Hepatocyte (in vitro differentiated cells): ENCODE measurements around the gene IFT43. TPM values are rescaled to one million over a fixed set of nuclear protein-coding genes. Genes with fewer than 3 reads are reported as not detected.

Experiments
- DNase-seq: peaks from one replicate; pipeline ENCODE4 v3.0.0-alpha.2; 2016; ENCODE audit warnings: low spot score
- H2AFZ ChIP-seq: fragments of 200-600 bp; sonication (generic); 2 replicates; pipeline ENCODE4 v1.6.0; 2016; ENCODE audit warnings: antibody characterized with exemption, mild to moderate bottlenecking
- H3K27ac ChIP-seq: fragments of 200-600 bp; sonication (generic); 2 replicates; pipeline ENCODE4 v1.5.1; 2016; ENCODE audit warnings: mild to moderate bottlenecking
- H3K27me3 ChIP-seq: fragments of 200-600 bp; sonication (generic); 2 replicates; pipeline ENCODE4 v1.6.1; 2016
- H3K36me3 ChIP-seq: fragments of 200-600 bp; sonication (generic); replicated peaks from 2 replicates; pipeline ENCODE4 v1.5.1; 2016; ENCODE audit warnings: low read depth; ENCODE audit not compliant: insufficient read depth
- H3K4me1 ChIP-seq: fragments of 200-600 bp; sonication (generic); 2 replicates; pipeline ENCODE4 v1.5.1; 2016; ENCODE audit warnings: mild to moderate bottlenecking, moderate library complexity; ENCODE audit not compliant: insufficient read depth
- H3K4me2 ChIP-seq: fragments of 200-600 bp; sonication (generic); 2 replicates; pipeline ENCODE4 v1.6.0; 2016
- H3K4me3 ChIP-seq: fragments of 200-600 bp; sonication (generic); 2 replicates; pipeline ENCODE4 v1.5.1; 2016; ENCODE audit warnings: mild to moderate bottlenecking
- H3K79me2 ChIP-seq: fragments of 200-600 bp; sonication (generic); 2 replicates; pipeline ENCODE4 v1.6.0; 2017; ENCODE audit warnings: mild to moderate bottlenecking
- H3K9me2 ChIP-seq: fragments of 200-600 bp; sonication (generic); replicated peaks from 2 replicates; pipeline ENCODE4 v1.6.0; 2017; ENCODE audit warnings: mild to moderate bottlenecking; ENCODE audit not compliant: insufficient read depth
- H3K9me3 ChIP-seq: fragments of 200-600 bp; sonication (generic); 2 replicates; pipeline ENCODE4 v1.5.1; 2016; ENCODE audit warnings: low read depth, mild to moderate bottlenecking
- H4K20me1 ChIP-seq: fragments of 200-600 bp; sonication (generic); 2 replicates; pipeline ENCODE4 v1.6.0; 2016; ENCODE audit warnings: mild to moderate bottlenecking; ENCODE audit not compliant: insufficient read depth, poor library complexity, severe bottlenecking
- CTCF ChIP-seq: fragments of 200-600 bp; sonication (generic); IDR thresholded peaks from 2 replicates; pipeline ENCODE4 v1.5.1; 2016; ENCODE audit warnings: antibody characterized with exemption, mild to moderate bottlenecking; ENCODE audit not compliant: poor library complexity
- EZH2 ChIP-seq: fragments of 200-600 bp; sonication (generic); IDR thresholded peaks from 2 replicates; pipeline ENCODE4 v1.6.1; 2016; ENCODE audit warnings: antibody characterized with exemption, mild to moderate bottlenecking, borderline replicate concordance
- EZH2phosphoT487 ChIP-seq: fragments of 200-600 bp; sonication (generic); IDR thresholded peaks from one replicate; pipeline ENCODE4 v1.6.1; 2018; ENCODE audit warnings: antibody characterized with exemption, mild to moderate bottlenecking, low read depth, moderate library complexity; ENCODE audit not compliant: unreplicated experiment, severe bottlenecking
- WGBS: methylation state at CpG from one replicate; pipeline ENCODE4 v1.1.6; 2016; ENCODE audit warnings: low lambda C conversion rate; ENCODE audit errors: missing lambda C conversion rate; 5-methylcytosine and 5-hydroxymethylcytosine counted together
- polyA plus RNA-seq: library from polyadenylated mRNA; unstranded; fragments of >200 nt; fragmentation: Nextera tagmentation; extraction: Ambion mirVana; gene quantifications from 2 replicates; pipeline ENCODE4 v1.2.1, GENCODE V29; 2016
- total RNA-seq: library from RNA; depleted of rRNA; stranded (reverse); fragments of >200 nt; gene quantifications from 2 replicates; pipeline ENCODE4 v1.2.3, GENCODE V29; 2014

Gene IFT43
- total and polyA plus RNA-seq, 2 experiments from 2014 or later: 31.9 to 43.2 TPM

- H3K4me3 ChIP-seq: no peak overlapping the region
- H3K27me3 ChIP-seq: no peaks in the 10 kb centered on the region
- H3K9me3 ChIP-seq: no peaks in the 10 kb centered on the region
- no peaks in the 10 kb centered on the region for H3K36me3 ChIP-seq
- no peak overlapping the region for H3K4me2 ChIP-seq
- no peaks in the 10 kb centered on the region for H4K20me1 ChIP-seq
- no peaks in the 10 kb centered on the region for H3K9me2 ChIP-seq
- H3K27ac ChIP-seq: no peak overlapping the region
- no peak overlapping the region for H2AFZ ChIP-seq
- 84% methylated on average over 6 of the region's 6 CpGs for WGBS
- H3K79me2 ChIP-seq: no peaks in the 10 kb centered on the region
- TF ChIP-seq CTCF: no peak
- no peak for TF ChIP-seq EZH2phosphoT487
- TF ChIP-seq EZH2: no peak
- no peaks in the 10 kb centered on the region for H3K4me1 ChIP-seq
- no peak for DNase-seq
Observed at GRCh38 chr14:75960231-75960630, 25.3 kb upstream of the IFT43 start.

GRCh38 chr14:75961662-75962061 lies 23.9 kb upstream of the IFT43 start:
- Histone ChIP-seq H4K20me1 (no peaks in the 10 kb centered on the region), H3K9me3 (no peaks in the 10 kb centered on the region), H3K4me3 (no peak overlapping the region), H3K36me3 (no peaks in the 10 kb centered on the region), H3K79me2 (no peaks in the 10 kb centered on the region), H3K27me3 (no peaks in the 10 kb centered on the region), H3K27ac (no peak overlapping the region), H3K4me1 (no peaks in the 10 kb centered on the region), H3K9me2 (no peaks in the 10 kb centered on the region), H2AFZ (no peak overlapping the region), H3K4me2 (no peak overlapping the region)
- DNase-seq: no peak
- 94% methylated on average over 3 of the region's 3 CpGs for WGBS
- TF ChIP-seq EZH2 (no peak), CTCF (no peak), EZH2phosphoT487 (no peak)

- H2AFZ ChIP-seq: no peak overlapping the region
- H3K79me2 ChIP-seq: no peaks in the 10 kb centered on the region
- no peaks in the 10 kb centered on the region for H3K9me2 ChIP-seq
- H3K4me1 ChIP-seq: no peaks in the 10 kb centered on the region
- H3K36me3 ChIP-seq: no peaks in the 10 kb centered on the region
- H3K27ac ChIP-seq: no peak overlapping the region
- WGBS: 97% methylated on average over 3 of the region's 3 CpGs
- DNase-seq: no peak
- no peaks in the 10 kb centered on the region for H4K20me1 ChIP-seq
- no peaks in the 10 kb centered on the region for H3K27me3 ChIP-seq
- H3K9me3 ChIP-seq: no peaks in the 10 kb centered on the region
- no peak overlapping the region for H3K4me3 ChIP-seq
- no peak overlapping the region for H3K4me2 ChIP-seq
- TF ChIP-seq CTCF (no peak), EZH2phosphoT487 (no peak), EZH2 (no peak)
Observed at GRCh38 chr14:75967866-75968265, 17.7 kb upstream of the IFT43 start.

DNA sequence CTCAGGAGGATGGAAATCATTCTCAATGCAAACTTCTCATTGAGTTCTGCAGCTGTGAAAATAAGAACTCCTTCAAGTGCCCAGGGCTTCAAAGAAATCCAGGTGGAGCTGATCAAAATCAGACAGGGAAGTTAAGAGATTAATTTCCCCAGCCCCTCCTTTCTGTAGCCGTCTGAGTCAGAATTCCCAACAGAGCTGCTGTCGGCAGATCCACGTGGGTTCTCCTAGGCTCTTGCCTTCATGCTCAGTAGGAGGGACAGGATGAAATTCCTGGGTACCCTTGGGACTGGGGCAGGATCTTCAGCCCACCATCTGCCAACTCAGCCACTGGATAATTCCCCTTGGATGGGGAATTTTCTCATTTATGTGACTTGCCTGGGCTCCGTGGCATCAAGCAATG lies 17.1 kb upstream of the IFT43 start:
- DNase-seq: no peak
- Histone ChIP-seq H2AFZ (no peak overlapping the region), H3K9me2 (no peaks in the 10 kb centered on the region), H3K79me2 (no peaks in the 10 kb centered on the region), H3K9me3 (no peaks in the 10 kb centered on the region), H3K36me3 (no peaks in the 10 kb centered on the region), H3K4me2 (no peak overlapping the region), H4K20me1 (no peaks in the 10 kb centered on the region), H3K27ac (no peak overlapping the region), H3K4me3 (no peak overlapping the region), H3K4me1 (no peaks in the 10 kb centered on the region), H3K27me3 (no peaks in the 10 kb centered on the region)
- TF ChIP-seq EZH2 (no peak), EZH2phosphoT487 (no peak), CTCF (no peak)
- 64% methylated on average over 4 of the region's 4 CpGs for WGBS
